Stimulated activated naive CD4-positive, alpha-beta T cell treated with Interleukin-2 at 50 U/mL for 16 hours (primary cell): ENCODE results near the gene ELF1.
"Not testable (repeated sequence)": the region's sequence is repeated elsewhere in the genome, so short reads cannot be mapped to it uniquely, and the experiment has no call there.

Source experiments
- DNase-seq: peaks from one replicate; lab custom pipeline; 2025; lab: John Stamatoyannopoulos, UW

Gene ELF1

DNA sequence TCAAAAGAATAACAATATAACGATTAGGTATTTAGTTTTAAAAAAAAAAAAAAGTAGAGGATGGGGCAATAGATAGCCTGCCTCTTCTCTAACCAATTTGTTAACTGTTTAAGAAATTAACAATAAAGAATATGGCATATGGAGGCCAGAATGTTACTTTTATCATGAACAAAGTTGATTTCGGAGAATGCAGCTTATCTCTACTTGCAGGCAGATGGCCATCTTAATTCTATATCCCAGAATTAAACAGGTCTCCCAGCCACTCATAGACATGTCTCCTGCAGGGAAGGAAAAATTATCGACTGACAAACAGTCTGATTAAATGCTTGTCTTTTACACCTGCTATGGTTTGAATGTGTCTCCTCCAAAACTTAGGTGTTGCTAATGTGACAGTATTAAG lies 133.1 kb downstream of the ELF1 start:
- no peak for DNase-seq

DNA sequence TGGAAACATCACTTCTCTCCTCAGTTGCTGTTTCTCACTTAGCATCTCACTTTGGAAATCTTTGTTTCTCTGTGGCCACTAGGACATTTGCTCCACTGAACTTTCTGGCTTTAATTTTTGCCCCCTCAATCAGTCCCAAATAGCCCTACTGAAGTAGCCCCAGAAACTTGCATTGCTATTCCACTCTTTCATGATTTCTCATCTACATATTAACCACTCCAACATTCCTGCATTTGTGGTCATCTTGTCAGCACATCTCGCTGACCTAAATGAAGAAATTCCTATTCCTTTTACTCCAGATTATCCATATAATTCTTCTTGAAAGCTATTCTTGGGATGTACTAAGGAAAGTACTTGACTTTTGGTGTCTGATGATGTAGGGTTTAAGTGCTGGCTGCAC lies 134.9 kb downstream of the ELF1 start:
- not testable (repeated sequence) for DNase-seq
